Ishikawa (cell line): ENCODE data around the gene GDPD4.

Experiments
- CEBPB ChIP-seq: IDR thresholded peaks from 2 replicates; pipeline ENCODE4 v1.6.1; 2012
- CREB1 ChIP-seq: IDR thresholded peaks from 2 replicates; pipeline ENCODE4 v1.6.1; 2012; ENCODE audit warnings: low read depth
- EGR1 ChIP-seq: IDR thresholded peaks from 2 replicates; pipeline ENCODE4 v1.6.1; 2012
- EP300 ChIP-seq: IDR thresholded peaks from 2 replicates; pipeline ENCODE4 v1.6.1; 2012; ENCODE audit warnings: borderline replicate concordance
- FOXM1 ChIP-seq: IDR thresholded peaks from 2 replicates; pipeline ENCODE4 v1.6.1; 2012; ENCODE audit warnings: low read depth, borderline replicate concordance
- NFIC ChIP-seq: IDR thresholded peaks from 2 replicates; pipeline ENCODE4 v1.6.1; 2012
- RAD21 ChIP-seq: IDR thresholded peaks from 2 replicates; pipeline ENCODE4 v1.6.1; 2012; ENCODE audit warnings: low read depth
- TAF1 ChIP-seq: IDR thresholded peaks from 2 replicates; pipeline ENCODE4 v1.6.1; 2012; ENCODE audit warnings: low read depth, mild to moderate bottlenecking
- TCF12 ChIP-seq: IDR thresholded peaks from 2 replicates; pipeline ENCODE4 v1.6.1; 2012; ENCODE audit warnings: low read depth
- TEAD4 ChIP-seq: IDR thresholded peaks from 2 replicates; pipeline ENCODE4 v1.6.1; 2012
- YY1 ChIP-seq: IDR thresholded peaks from 2 replicates; pipeline ENCODE4 v1.6.1; 2012; ENCODE audit warnings: low read depth
- ZBTB7A ChIP-seq: IDR thresholded peaks from 2 replicates; pipeline ENCODE4 v1.6.1; 2012; ENCODE audit warnings: low read depth
- TF ChIP-seq, protein P1 (sequence below): IDR thresholded peaks from 2 replicates; pipeline ENCODE4 v1.6.1; 2012; ENCODE audit warnings: low read depth, mild to moderate bottlenecking
- TF ChIP-seq, protein P2 (sequence below): IDR thresholded peaks from 2 replicates; pipeline ENCODE4 v1.6.1; 2012
- TF ChIP-seq, protein P3 (sequence below): IDR thresholded peaks from 2 replicates; pipeline ENCODE4 v1.6.1; 2012

GDPD4 gene

DNA sequence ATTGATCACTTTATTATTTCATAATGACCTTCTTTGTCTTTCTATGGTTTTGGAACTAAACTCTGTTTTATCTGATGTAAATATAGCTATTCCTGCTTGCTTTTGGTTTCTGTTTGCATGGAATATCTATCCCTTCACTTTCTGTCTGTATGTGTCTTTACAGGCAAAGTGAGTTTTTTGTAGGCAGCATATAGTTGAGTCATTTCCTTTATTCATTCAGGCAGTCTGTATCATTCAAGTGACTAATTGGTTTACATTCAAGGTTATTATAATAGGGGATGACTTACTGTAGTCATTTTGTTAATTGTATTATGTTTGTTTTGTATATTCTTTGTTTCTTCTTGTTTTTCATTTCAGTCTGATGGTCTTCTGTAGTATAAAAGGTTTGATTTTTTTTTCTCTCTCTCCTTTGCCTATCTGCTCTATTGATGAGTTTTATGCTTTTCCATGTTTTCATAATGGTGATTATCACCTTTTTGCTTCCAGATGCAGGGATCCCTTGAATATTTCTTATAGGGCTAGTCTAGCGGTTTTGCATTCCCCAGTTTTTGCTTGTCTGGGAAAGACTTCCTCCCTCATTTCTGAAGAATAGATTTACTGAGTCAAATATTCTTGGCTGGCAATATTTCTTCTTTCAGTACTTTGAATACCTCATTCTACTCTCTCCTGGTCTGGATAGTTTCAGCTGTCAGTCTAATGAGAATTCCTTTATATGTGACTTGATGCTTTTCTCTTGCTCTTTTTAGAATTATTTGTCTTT is 50.4 kb downstream of the GDPD4 start:
- no peak for TF ChIP-seq YY1
- TF ChIP-seq TCF12 = no peak
- TF ChIP-seq EGR1 = no peak
- no peak for TF ChIP-seq NFIC
- TF ChIP-seq, protein P1, sequence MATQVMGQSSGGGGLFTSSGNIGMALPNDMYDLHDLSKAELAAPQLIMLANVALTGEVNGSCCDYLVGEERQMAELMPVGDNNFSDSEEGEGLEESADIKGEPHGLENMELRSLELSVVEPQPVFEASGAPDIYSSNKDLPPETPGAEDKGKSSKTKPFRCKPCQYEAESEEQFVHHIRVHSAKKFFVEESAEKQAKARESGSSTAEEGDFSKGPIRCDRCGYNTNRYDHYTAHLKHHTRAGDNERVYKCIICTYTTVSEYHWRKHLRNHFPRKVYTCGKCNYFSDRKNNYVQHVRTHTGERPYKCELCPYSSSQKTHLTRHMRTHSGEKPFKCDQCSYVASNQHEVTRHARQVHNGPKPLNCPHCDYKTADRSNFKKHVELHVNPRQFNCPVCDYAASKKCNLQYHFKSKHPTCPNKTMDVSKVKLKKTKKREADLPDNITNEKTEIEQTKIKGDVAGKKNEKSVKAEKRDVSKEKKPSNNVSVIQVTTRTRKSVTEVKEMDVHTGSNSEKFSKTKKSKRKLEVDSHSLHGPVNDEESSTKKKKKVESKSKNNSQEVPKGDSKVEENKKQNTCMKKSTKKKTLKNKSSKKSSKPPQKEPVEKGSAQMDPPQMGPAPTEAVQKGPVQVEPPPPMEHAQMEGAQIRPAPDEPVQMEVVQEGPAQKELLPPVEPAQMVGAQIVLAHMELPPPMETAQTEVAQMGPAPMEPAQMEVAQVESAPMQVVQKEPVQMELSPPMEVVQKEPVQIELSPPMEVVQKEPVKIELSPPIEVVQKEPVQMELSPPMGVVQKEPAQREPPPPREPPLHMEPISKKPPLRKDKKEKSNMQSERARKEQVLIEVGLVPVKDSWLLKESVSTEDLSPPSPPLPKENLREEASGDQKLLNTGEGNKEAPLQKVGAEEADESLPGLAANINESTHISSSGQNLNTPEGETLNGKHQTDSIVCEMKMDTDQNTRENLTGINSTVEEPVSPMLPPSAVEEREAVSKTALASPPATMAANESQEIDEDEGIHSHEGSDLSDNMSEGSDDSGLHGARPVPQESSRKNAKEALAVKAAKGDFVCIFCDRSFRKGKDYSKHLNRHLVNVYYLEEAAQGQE = no peak
- TF ChIP-seq CEBPB = no peak
- TF ChIP-seq ZBTB7A = no peak
- TF ChIP-seq, protein P2, sequence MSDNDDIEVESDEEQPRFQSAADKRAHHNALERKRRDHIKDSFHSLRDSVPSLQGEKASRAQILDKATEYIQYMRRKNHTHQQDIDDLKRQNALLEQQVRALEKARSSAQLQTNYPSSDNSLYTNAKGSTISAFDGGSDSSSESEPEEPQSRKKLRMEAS = no peak
- no peak for TF ChIP-seq FOXM1
- TF ChIP-seq TAF1 = no peak
- TF ChIP-seq, protein P3, sequence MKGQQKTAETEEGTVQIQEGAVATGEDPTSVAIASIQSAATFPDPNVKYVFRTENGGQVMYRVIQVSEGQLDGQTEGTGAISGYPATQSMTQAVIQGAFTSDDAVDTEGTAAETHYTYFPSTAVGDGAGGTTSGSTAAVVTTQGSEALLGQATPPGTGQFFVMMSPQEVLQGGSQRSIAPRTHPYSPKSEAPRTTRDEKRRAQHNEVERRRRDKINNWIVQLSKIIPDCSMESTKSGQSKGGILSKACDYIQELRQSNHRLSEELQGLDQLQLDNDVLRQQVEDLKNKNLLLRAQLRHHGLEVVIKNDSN = no peak
- TF ChIP-seq TEAD4 = no peak
- no peak for TF ChIP-seq RAD21
- no peak for TF ChIP-seq EP300
- TF ChIP-seq CREB1 = no peak

DNA sequence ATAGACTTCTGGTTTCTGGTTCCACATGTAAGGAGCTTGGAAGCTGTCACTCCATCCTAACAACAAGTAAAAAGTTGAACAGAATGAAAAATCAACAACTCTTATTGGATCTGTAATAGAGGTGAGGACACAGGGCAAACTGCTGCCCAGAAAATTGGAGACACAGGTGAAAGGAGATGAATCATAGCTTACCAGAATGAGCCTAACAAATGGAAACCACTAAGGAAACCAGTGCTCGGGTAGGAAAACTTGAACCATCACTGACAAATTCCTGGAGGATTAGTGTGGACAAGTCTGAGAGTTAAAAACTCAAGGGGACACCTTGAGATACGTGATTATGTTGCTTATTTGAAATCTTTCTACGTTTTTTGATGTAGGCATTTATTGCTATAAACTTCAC is 52.1 kb downstream of the GDPD4 start:
- TF ChIP-seq TAF1 (no peak), FOXM1 (no peak), TCF12 (no peak), EP300 (no peak), CREB1 (no peak)
- TF ChIP-seq, protein P2 = no peak
- TF ChIP-seq, protein P1 = no peak
- TF ChIP-seq, protein P3 = no peak

DNA sequence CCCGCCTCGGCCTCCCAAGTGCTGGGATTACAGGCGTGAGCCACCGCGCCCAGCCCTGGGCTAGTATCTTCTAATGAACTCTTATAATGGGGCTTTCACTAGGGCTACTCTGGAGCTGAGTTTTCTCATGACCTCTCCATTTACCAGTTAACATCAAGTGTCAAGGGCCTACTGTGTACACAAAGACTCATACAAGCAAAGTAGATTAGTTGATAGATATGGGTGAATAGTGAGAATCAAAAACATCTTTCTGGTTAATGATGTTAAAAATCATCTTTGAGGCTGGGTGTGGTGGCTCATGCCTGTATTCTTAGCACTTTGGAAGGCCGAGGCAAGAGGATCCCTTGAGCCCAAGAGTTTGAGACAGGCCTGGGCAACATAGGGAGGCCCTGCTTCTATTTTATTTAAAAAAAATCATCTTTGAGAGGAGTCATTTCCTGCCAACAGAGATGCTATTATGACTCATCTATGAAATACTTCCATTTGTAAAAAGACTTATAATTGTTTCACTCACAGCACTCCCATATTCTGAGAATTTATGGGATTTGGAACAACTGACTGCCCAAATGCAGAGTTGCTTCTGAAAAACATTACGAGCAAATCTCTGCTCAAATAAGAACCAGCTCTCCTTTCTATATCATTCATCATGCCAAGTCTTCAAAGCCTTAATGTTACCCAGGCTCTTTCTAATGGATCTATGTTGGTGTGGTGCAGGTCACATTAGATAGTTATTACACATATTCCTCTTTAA is 57.0 kb downstream of the GDPD4 start:
- TF ChIP-seq, protein P3 = no peak

DNA sequence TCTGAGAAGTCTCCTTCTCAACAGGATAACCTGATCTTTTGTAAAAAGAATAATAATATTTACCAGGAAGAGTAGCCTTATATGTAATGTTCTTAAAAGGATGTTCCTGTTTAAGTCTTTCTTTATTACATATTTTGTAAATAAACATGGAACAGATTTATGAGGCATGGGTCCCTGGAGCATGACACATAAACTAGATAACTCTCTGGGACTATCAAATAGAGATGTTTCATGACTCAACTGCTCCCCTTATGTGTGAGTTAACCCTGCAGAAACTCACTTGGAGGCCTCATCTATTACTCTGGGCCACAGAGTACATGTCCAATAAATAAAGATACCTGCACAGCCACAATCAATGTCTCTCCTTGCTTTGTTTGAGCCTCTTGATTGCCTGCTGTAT is 64.6 kb downstream of the GDPD4 start:
- TF ChIP-seq EP300 = no peak
- TF ChIP-seq, protein P3 = no peak
- no peak for TF ChIP-seq CEBPB
- TF ChIP-seq, protein P1 = no peak
- TF ChIP-seq TCF12 = no peak
- TF ChIP-seq RAD21 = no peak
- TF ChIP-seq TEAD4 = no peak
- TF ChIP-seq EGR1 = no peak
- TF ChIP-seq, protein P2 = no peak
- no peak for TF ChIP-seq CREB1
- TF ChIP-seq NFIC = no peak
- no peak for TF ChIP-seq FOXM1
- no peak for TF ChIP-seq TAF1
- TF ChIP-seq ZBTB7A = no peak
- no peak for TF ChIP-seq YY1
